NCI-H524 (cell line): ENCODE data around the gene MAL.
A peak's percentile ranks its signal among the peaks of the same experiment; 100 is the strongest.

ENCODE experiments used
- DNase-seq, 2 experiments: peaks; one replicate each; lab custom pipeline; 2025; lab: John Stamatoyannopoulos, UW

The MAL gene

GRCh38 chr2:95061601-95062183 is 36.2 kb downstream of the MAL start:
- DNase-seq: no peak

- no peak for DNase-seq
These were observed 37.0 kb downstream of the MAL start for GRCh38 chr2:95062242-95063085.

- DNase-seq: no peak
These were observed 37.8 kb downstream of the MAL start for GRCh38 chr2:95063086-95063958.

- no peak for DNase-seq
These were observed 42.7 kb downstream of the MAL start for GRCh38 chr2:95068256-95068655.

- DNase-seq: no peak
These were observed 44.0 kb downstream of the MAL start for GRCh38 chr2:95069465-95069864.

GRCh38 chr2:95071856-95072255 is 46.3 kb downstream of the MAL start:
- DNase-seq: no peak

GRCh38 chr2:95072424-95072823 is 46.9 kb downstream of the MAL start:
- DNase-seq: no peak

GRCh38 chr2:95073856-95074662 is 48.6 kb downstream of the MAL start:
- no peak for DNase-seq

GRCh38 chr2:95074663-95075439 is 49.3 kb downstream of the MAL start:
- peak in 1 of 2 experiments; percentile 20 for DNase-seq

GRCh38 chr2:95075440-95076132 is 50.1 kb downstream of the MAL start:
- DNase-seq: no peak

- peak; percentile 43 to 72 for DNase-seq
These were observed 51.4 kb downstream of the MAL start for GRCh38 chr2:95076705-95077529.

- DNase-seq: peak; percentile 58 to 65
These were observed 52.0 kb downstream of the MAL start for GRCh38 chr2:95077530-95077825.

- peak; percentile 91 to 94 for DNase-seq
These were observed 52.5 kb downstream of the MAL start for GRCh38 chr2:95077861-95078603.

- no peak for DNase-seq
These were observed 53.7 kb downstream of the MAL start for GRCh38 chr2:95079199-95079683.

- DNase-seq: no peak
These were observed 57.0 kb downstream of the MAL start for GRCh38 chr2:95082477-95082876.

GRCh38 chr2:95086017-95086416 is 60.5 kb downstream of the MAL start:
- no peak for DNase-seq

- DNase-seq: no peak
These were observed 61.9 kb downstream of the MAL start for GRCh38 chr2:95087379-95087778.

- DNase-seq: no peak
These were observed 66.5 kb downstream of the MAL start for GRCh38 chr2:95091885-95092555.
